SK-N-SH treated with all-trans-retinoic acid at 6 μM for 48 hours (cell line): ENCODE results near the gene CLSTN2.

Experiments
- ATAC-seq: fragments of 200-7000 bp; cut with Tn5 transposase; 3 replicates; pipeline ENCODE4 v1.9.1; 2020; ENCODE audit warnings: mild to moderate bottlenecking, moderate library complexity
- BACH2 ChIP-seq: fragments of 250-450 bp; sonication (Bioruptor Pico); IDR thresholded peaks from 2 replicates; pipeline ENCODE4 v1.9.0; 2021; ENCODE audit warnings: mild to moderate bottlenecking, borderline replicate concordance
- CREB5 ChIP-seq: fragments of 250-450 bp; sonication (Bioruptor Pico); IDR thresholded peaks from 2 replicates; pipeline ENCODE4 v1.5.1; 2020; ENCODE audit warnings: low read depth, mild to moderate bottlenecking, moderate library complexity
- CSDC2 ChIP-seq: fragments of 250-450 bp; sonication (Bioruptor Pico); IDR thresholded peaks from 2 replicates; pipeline ENCODE4 v1.5.0; 2020; ENCODE audit warnings: mild to moderate bottlenecking, moderate library complexity
- CSRNP3 ChIP-seq: fragments of 250-450 bp; sonication (Bioruptor Pico); IDR thresholded peaks from 2 replicates; pipeline ENCODE4 v1.5.1; 2021; ENCODE audit warnings: mild to moderate bottlenecking, moderate library complexity
- ESRRG ChIP-seq: fragments of 250-450 bp; sonication (Bioruptor Pico); IDR thresholded peaks from 2 replicates; pipeline ENCODE4 v1.6.1; 2021; ENCODE audit warnings: mild to moderate bottlenecking
- GLIS3 ChIP-seq: fragments of 250-450 bp; sonication (Bioruptor Pico); IDR thresholded peaks from 2 replicates; pipeline ENCODE4 v1.5.0; 2020; ENCODE audit warnings: mild to moderate bottlenecking, moderate library complexity
- ISL1 ChIP-seq: fragments of 250-450 bp; sonication (Bioruptor Pico); IDR thresholded peaks from 2 replicates; pipeline ENCODE4 v2.1.2; 2022; ENCODE audit warnings: mild to moderate bottlenecking, moderate library complexity
- OSR1 ChIP-seq: fragments of 250-450 bp; sonication (Bioruptor Pico); IDR thresholded peaks from 2 replicates; pipeline ENCODE4 v1.8.0; 2022; ENCODE audit warnings: moderate library complexity, mild to moderate bottlenecking, inconsistent platforms
- PATZ1 ChIP-seq: fragments of 250-450 bp; sonication (Bioruptor Pico); IDR thresholded peaks from 2 replicates; pipeline ENCODE4 v1.8.0; 2020; ENCODE audit warnings: mild to moderate bottlenecking, moderate library complexity, borderline replicate concordance
- POU6F1 ChIP-seq: fragments of 250-450 bp; sonication (Bioruptor Pico); IDR thresholded peaks from 2 replicates; pipeline ENCODE4 v1.8.0; 2021; ENCODE audit warnings: low read depth, mild to moderate bottlenecking, moderate library complexity, borderline replicate concordance
- PPARA ChIP-seq: fragments of 250-450 bp; sonication (Bioruptor Pico); IDR thresholded peaks from 2 replicates; pipeline ENCODE4 v1.5.0; 2020; ENCODE audit warnings: mild to moderate bottlenecking, borderline replicate concordance
- RARB ChIP-seq: fragments of 250-450 bp; sonication (Bioruptor Pico); IDR thresholded peaks from 2 replicates; pipeline ENCODE4 v1.8.0; 2021; ENCODE audit warnings: mild to moderate bottlenecking, moderate library complexity
- SNAI2 ChIP-seq: fragments of 250-450 bp; sonication (Bioruptor Pico); IDR thresholded peaks from 2 replicates; pipeline ENCODE4 v1.5.0; 2020; ENCODE audit warnings: mild to moderate bottlenecking, moderate library complexity
- TCF4 ChIP-seq: fragments of 250-450 bp; sonication (Bioruptor Pico); IDR thresholded peaks from 2 replicates; pipeline ENCODE4 v1.8.0; 2021; ENCODE audit warnings: mild to moderate bottlenecking, moderate library complexity, borderline replicate concordance
- TOX ChIP-seq: fragments of 250-450 bp; sonication (Bioruptor Pico); IDR thresholded peaks from 2 replicates; pipeline ENCODE4 v1.8.0; 2021; ENCODE audit warnings: mild to moderate bottlenecking, moderate library complexity, borderline replicate concordance
- TSHZ2 ChIP-seq: fragments of 250-450 bp; sonication (Bioruptor Pico); IDR thresholded peaks from 2 replicates; pipeline ENCODE4 v1.5.0; 2020; ENCODE audit warnings: mild to moderate bottlenecking, moderate library complexity
- ZC3H10 ChIP-seq: fragments of 250-450 bp; sonication (Bioruptor Pico); IDR thresholded peaks from 2 replicates; pipeline ENCODE4 v1.5.1; 2021; ENCODE audit warnings: mild to moderate bottlenecking, moderate library complexity
- ZFP3 ChIP-seq: fragments of 250-450 bp; sonication (Bioruptor Pico); IDR thresholded peaks from 2 replicates; pipeline ENCODE4 v1.5.0; 2020; ENCODE audit warnings: mild to moderate bottlenecking, moderate library complexity
- ZFP30 ChIP-seq: fragments of 450-650 bp; formaldehyde crosslinking; IDR thresholded peaks from 2 replicates; pipeline ENCODE4 v1.5.0; 2022; ENCODE audit warnings: mild to moderate bottlenecking, moderate library complexity
- ZNF565 ChIP-seq: fragments of 450-650 bp; formaldehyde crosslinking; conservative IDR thresholded peaks from 2 replicates; pipeline ENCODE4 v1.5.0; 2020; ENCODE audit warnings: low read depth, mild to moderate bottlenecking, moderate library complexity
- ZNF70 ChIP-seq: fragments of 450-650 bp; formaldehyde crosslinking; IDR thresholded peaks from 2 replicates; pipeline ENCODE4 v1.5.0; 2020; ENCODE audit warnings: mild to moderate bottlenecking, moderate library complexity
- ZNF8 ChIP-seq: fragments of 450-650 bp; formaldehyde crosslinking; IDR thresholded peaks from 2 replicates; pipeline ENCODE4 v1.5.0; 2020; ENCODE audit warnings: mild to moderate bottlenecking, moderate library complexity

The CLSTN2 gene

GRCh38 chr3:140225996-140226395, 291.0 kb downstream of the CLSTN2 start (continued):
- TF ChIP-seq CSRNP3 (CRISPR knock-in tag) = no peak

- no peak for TF ChIP-seq TOX (CRISPR knock-in tag)
- TF ChIP-seq POU6F1 = no peak
- no peak for TF ChIP-seq ZC3H10 (CRISPR knock-in tag)
- TF ChIP-seq CSDC2 (CRISPR knock-in tag) = no peak
- no peak for TF ChIP-seq PATZ1 (CRISPR knock-in tag)
- TF ChIP-seq TSHZ2 (CRISPR knock-in tag) = no peak
- no peak for TF ChIP-seq ESRRG (CRISPR knock-in tag)
- no peak for TF ChIP-seq CSRNP3 (CRISPR knock-in tag)
- no peak for TF ChIP-seq RARB (CRISPR knock-in tag)
- no peak for TF ChIP-seq ZNF70
- TF ChIP-seq SNAI2 (CRISPR knock-in tag) = no peak
- TF ChIP-seq TCF4 (CRISPR knock-in tag) = no peak
- TF ChIP-seq PPARA (CRISPR knock-in tag) = no peak
- no peak for TF ChIP-seq BACH2
- no peak for TF ChIP-seq GLIS3 (CRISPR knock-in tag)
- TF ChIP-seq ZNF565 (CRISPR knock-in tag) = no peak
- no peak for TF ChIP-seq ZNF8 (CRISPR knock-in tag)
- TF ChIP-seq ZFP30 (CRISPR knock-in tag) = no peak
- TF ChIP-seq CREB5 (CRISPR knock-in tag) = no peak
- no peak for TF ChIP-seq ZFP3 (CRISPR knock-in tag)
- no peak for ATAC-seq
Measured at GRCh38 chr3:140233702-140234101, 298.7 kb downstream of the CLSTN2 start.

GRCh38 chr3:140234256-140234655, 299.3 kb downstream of the CLSTN2 start:
- ATAC-seq = no peak
- no peak for TF ChIP-seq ZNF70
- no peak for TF ChIP-seq TOX (CRISPR knock-in tag)
- no peak for TF ChIP-seq ZC3H10 (CRISPR knock-in tag)
- TF ChIP-seq ZFP3 (CRISPR knock-in tag) = no peak
- TF ChIP-seq ISL1 (CRISPR knock-in tag) = no peak
- no peak for TF ChIP-seq BACH2
- TF ChIP-seq PATZ1 (CRISPR knock-in tag) = no peak
- no peak for TF ChIP-seq PPARA (CRISPR knock-in tag)
- TF ChIP-seq TSHZ2 (CRISPR knock-in tag) = no peak
- TF ChIP-seq ZNF565 (CRISPR knock-in tag) = no peak
- TF ChIP-seq OSR1 (CRISPR knock-in tag) = no peak
- TF ChIP-seq ZFP30 (CRISPR knock-in tag) = no peak
